Stimulated activated CD4-positive, alpha-beta T cell treated with anti-CD3 and anti-CD28 coated beads, Interleukin-1b, Interleukin-23, amount 100 ng/mL, for 24 hours (primary cell): ENCODE measurements around the gene LEF1.
"Not testable (repeated sequence)": the region's sequence is repeated elsewhere in the genome, so short reads cannot be mapped to it uniquely, and the experiment has no call there.

Experiments used
- DNase-seq, 4 experiments: peaks; one replicate each; pipeline ENCODE4 v3.0.0-alpha.2; 2020; ENCODE audit warnings: low read depth in 4 of 4, low spot score in 1 of 4

The LEF1 gene

DNA sequence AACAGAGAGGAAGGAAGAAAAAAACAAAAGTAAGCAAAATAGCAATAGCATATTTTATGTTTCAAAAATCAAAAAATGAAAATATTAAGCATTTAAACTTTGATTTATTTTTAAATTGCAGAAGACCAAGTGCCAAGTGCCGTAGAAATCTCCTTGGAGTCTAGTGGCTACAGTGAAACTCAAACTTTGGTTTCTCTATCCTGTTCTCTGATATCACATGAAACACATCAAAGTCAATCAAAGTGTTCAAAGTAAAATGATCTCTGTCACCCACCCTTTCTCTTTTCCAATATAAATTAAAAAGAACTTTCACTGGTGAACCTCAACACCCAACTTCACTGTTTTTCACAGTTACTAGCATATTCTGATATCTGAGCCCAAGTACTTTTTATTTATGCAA, 98.0 kb downstream of the LEF1 start:
- DNase-seq = no peak

DNA sequence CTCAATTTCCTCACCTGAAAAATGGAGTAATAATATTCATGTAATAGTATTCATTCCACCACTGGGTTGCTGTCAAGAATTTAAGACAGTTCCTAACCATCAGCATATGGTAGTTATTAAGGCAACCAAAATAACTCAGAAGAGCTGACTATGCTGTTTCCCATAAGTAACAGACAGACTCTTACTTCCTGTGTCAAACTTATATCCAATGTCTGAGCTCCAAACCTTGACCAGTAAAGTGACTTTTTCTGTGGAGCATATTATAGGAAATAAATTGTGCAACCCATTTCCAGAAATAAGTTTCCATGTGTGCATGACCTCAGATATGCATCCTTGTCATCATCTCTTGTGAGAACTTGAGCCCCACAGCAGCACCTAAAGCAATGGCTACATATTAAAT, 100.3 kb downstream of the LEF1 start:
- DNase-seq = no peak

GRCh38 chr4:108060686-108061321, 107.9 kb downstream of the LEF1 start:
- no peak for DNase-seq

- no peak for DNase-seq
Observed at GRCh38 chr4:108060164-108060563, 108.6 kb downstream of the LEF1 start.

- no peak for DNase-seq
Observed at GRCh38 chr4:108058685-108059440, 109.9 kb downstream of the LEF1 start.

DNA sequence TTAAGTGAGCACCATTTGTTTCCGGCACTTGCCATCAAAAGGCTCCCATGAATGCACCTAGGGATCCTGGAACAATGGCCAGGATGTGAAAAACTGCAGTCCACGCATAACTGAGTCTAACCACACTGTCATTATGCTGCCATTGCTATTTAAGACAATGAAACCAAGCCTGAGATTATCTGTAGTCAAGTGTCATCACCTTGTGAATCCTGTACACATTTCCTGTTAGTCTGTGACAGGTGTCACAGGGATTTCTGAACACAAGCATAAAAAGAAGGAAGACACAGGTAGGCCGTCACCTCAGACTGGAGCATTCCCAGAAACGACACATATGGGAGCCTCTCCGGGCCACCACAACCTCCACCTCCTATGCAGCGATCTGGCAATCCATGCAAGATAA, 112.3 kb downstream of the LEF1 start:
- no peak for DNase-seq

GRCh38 chr4:108055787-108056186, 112.9 kb downstream of the LEF1 start:
- no peak for DNase-seq

GRCh38 chr4:108054025-108054638, 114.6 kb downstream of the LEF1 start:
- no peak for DNase-seq

DNA sequence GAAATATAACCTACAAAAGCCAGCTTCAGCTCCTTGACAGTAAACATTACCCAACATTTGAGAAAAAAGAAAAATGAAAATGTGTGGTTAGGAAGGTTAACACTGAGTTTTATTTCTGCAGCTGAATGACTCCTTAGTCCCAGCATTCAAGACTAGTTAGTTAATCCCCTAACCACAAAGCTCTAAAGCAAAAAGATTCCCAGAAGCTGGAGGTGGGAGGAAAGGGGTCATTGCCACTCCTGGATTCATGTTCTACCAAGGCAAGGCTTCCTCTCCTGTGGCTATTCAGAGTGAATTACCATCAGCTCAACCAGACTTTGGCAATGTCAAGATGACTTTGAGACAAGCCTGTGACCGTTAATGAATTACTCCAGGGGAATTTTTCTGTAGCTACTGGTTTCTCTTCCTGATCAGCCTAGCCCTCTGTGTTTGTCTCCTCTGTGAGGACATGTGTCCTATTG, 115.5 kb downstream of the LEF1 start:
- DNase-seq = no peak

- no peak for DNase-seq
Observed at GRCh38 chr4:108052558-108053120, 116.1 kb downstream of the LEF1 start.

GRCh38 chr4:108051343-108051742, 117.4 kb downstream of the LEF1 start:
- DNase-seq = no peak

GRCh38 chr4:108050166-108051111, 118.3 kb downstream of the LEF1 start:
- DNase-seq = not testable (repeated sequence)

- DNase-seq = no peak
Observed at GRCh38 chr4:108049406-108049805, 119.3 kb downstream of the LEF1 start.

DNA sequence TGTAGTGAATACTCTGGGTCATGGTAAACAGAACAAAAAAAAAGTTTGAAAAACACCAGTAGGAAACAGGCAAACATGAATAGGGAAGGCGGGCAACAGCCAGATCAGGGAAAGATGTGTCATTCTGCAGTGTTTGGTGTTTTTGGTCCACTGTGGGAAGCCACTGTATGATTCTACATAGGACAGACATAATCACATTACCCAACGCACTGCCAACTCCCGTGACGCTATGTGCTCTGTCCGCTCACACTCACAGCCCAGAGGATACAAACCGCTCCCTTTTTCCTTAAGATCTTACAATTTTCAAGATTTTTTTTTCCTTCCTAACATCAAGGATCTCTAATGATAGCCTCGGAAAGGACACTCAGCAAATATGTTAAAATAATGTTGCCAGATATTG, 119.7 kb downstream of the LEF1 start:
- DNase-seq = no peak

- no peak for DNase-seq
Observed at GRCh38 chr4:108048157-108048556, 120.6 kb downstream of the LEF1 start.

DNA sequence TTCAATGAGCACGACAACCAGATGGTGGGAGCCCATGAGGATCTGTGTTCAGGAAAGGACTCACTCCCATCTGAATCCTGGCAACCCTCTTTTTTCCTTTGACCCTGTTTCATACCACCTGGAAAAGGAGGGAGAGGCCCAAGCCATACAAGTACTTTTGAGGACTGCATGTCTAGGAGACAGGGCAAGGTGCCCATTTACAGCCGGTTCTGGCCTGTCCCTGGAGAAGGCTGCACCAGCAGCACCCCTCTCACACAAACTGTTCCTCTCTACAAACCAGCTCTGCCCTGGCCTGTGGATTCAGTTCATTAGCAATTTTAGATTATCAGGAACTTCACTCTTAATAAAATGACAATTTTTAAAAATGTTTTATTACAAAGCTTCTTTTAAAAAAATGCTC, 121.5 kb downstream of the LEF1 start:
- no peak for DNase-seq

DNA sequence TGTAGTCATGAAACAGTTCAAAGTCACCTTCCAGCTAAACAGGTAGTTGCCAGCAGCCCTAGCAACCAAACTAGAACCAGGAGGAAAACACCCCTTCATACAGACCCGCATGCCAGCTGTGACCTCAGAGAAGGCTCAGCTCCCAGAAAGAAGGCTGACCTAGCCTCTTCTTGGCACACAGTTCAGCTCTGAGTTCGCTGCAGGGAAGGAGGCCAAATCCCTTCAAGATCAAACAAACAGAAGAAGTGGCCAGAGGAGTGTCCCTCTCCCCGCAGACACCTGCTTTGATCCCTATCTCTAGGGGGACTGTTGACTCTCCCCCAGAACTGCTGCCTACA, 123.1 kb downstream of the LEF1 start:
- DNase-seq = no peak

GRCh38 chr4:108044951-108045686, 123.6 kb downstream of the LEF1 start:
- no peak for DNase-seq

GRCh38 chr4:108043526-108043925, 125.2 kb downstream of the LEF1 start:
- no peak for DNase-seq

DNA sequence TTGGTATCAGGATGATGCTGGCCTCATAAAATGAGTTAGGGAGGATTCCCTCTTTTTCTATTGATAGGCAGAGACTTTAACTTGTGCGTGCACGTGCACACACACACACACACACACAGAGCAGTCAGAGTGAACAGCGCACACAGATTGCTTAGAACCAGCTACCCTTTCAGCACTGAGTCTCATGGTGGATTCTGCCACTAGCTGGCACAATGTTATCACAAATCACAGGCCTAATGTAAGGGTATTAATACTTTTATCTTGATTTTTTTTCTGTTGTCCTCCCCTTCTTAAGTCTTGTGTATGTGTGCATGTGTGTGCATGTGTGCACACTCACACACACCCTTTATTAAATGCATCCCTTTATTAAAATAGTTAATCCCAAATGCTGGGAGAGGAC, 125.8 kb downstream of the LEF1 start:
- DNase-seq = no peak
